Gastrocnemius medialis (tissue), 4 donors: Measurements from ENCODE around the gene SLC29A3.

ENCODE experiments used
- CTCF ChIP-seq, 5 experiments: fragments of 450-650 bp in 3 of 5; fragments of 200-600 bp in 2 of 5; sonication (generic) in 2 of 5; IDR thresholded peaks in 4 of 5; conservative IDR thresholded peaks in 1 of 5; 1 replicate in 4 of 5; 2 replicates in 1 of 5; pipeline ENCODE4 v1.5.1; 2016 to 2019; ENCODE audit warnings: antibody characterized with exemption in 5 of 5, mild to moderate bottlenecking in 3 of 5, moderate library complexity in 3 of 5
- POLR2A ChIP-seq, 2 donors: fragments of 450-650 bp; IDR thresholded peaks; one replicate each; pipeline ENCODE4 v1.6.1; 2017; ENCODE audit warnings: antibody characterized with exemption in 2 of 2, mild to moderate bottlenecking in 2 of 2, moderate library complexity in 2 of 2

- TF ChIP-seq CTCF (IDR thresholded peaks at IDR 0.05 in 4 of 5, conservative IDR thresholded peaks at IDR 0.05 in 1 of 5) (no peak), POLR2A (IDR thresholded peaks at IDR 0.05) (no peak)
Measured at GRCh38 chr10:71398976-71399375, 79.9 kb downstream of the SLC29A3 start.
